Keratinocyte (primary cell): ENCODE measurements around the gene GRK5. TPM values are rescaled to one million over a fixed set of nuclear protein-coding genes. Genes with fewer than 3 reads are reported as not detected.
"Not testable (repeated sequence)": the region's sequence is repeated elsewhere in the genome, so short reads cannot be mapped to it uniquely, and the experiment has no call there.

Source experiments
- DNase-seq: peaks from one replicate; pipeline ENCODE4 v3.0.0-alpha.2; 2011; ENCODE audit warnings: low read depth, missing footprints, low spot score
- FAIRE-seq: peaks from 2 replicates; lab custom pipeline; 2011; peaks lifted over from hg19 to GRCh38; lab: Jason Lieb, UNC
- H2AFZ ChIP-seq: 2 replicates; pipeline ENCODE4 v1.6.0; 2012; ENCODE audit warnings: low read length, control low read depth, inconsistent platforms; ENCODE audit not compliant: control insufficient read depth
- H3K27ac ChIP-seq: 2 replicates; pipeline ENCODE4 v1.5.1; 2011; ENCODE audit warnings: low read length; ENCODE audit not compliant: control insufficient read depth, insufficient read depth
- H3K27me3 ChIP-seq: 3 replicates; pipeline ENCODE4 v1.6.0; 2011; ENCODE audit warnings: low read length; ENCODE audit not compliant: control insufficient read depth, insufficient read depth; ENCODE audit errors: extremely low read depth
- H3K36me3 ChIP-seq, 2 experiments: 2 replicates in 1 of 2; 3 replicates in 1 of 2; pipeline ENCODE4 v1.5.1; 2011; ENCODE audit warnings: low read length in 2 of 2, mild to moderate bottlenecking in 1 of 2; ENCODE audit not compliant: control insufficient read depth in 2 of 2, insufficient read depth in 2 of 2; ENCODE audit errors: extremely low read depth in 1 of 2
- H3K4me1 ChIP-seq: 3 replicates; pipeline ENCODE4 v1.5.1; 2011; ENCODE audit warnings: low read length; ENCODE audit not compliant: control insufficient read depth, insufficient read depth; ENCODE audit errors: extremely low read depth
- H3K4me2 ChIP-seq: 3 replicates; pipeline ENCODE4 v1.6.0; 2011; ENCODE audit warnings: low read depth, low read length; ENCODE audit not compliant: control insufficient read depth, insufficient read depth; ENCODE audit errors: extremely low read depth
- H3K4me3 ChIP-seq, 3 experiments: fragments of 200-600 bp in 1 of 3; sonication (generic) in 1 of 3; 2 replicates in 2 of 3; 3 replicates in 1 of 3; pipeline ENCODE4 v1.5.1; 2011 to 2016; ENCODE audit warnings: low read length in 3 of 3, mild to moderate bottlenecking in 3 of 3, control low read depth in 2 of 3, inconsistent platforms in 1 of 3, low read depth in 1 of 3, mixed read lengths in 1 of 3, mixed run types in 1 of 3, moderate library complexity in 1 of 3; ENCODE audit not compliant: control insufficient read depth in 2 of 3, insufficient read depth in 2 of 3; ENCODE audit errors: extremely low read depth in 1 of 3
- H3K79me2 ChIP-seq: 2 replicates; pipeline ENCODE4 v1.6.0; 2012; ENCODE audit warnings: low read length; ENCODE audit not compliant: control insufficient read depth, insufficient read depth
- H3K9ac ChIP-seq: 3 replicates; pipeline ENCODE4 v1.6.0; 2011; ENCODE audit warnings: low read length; ENCODE audit not compliant: control insufficient read depth, insufficient read depth; ENCODE audit errors: extremely low read depth
- H3K9me1 ChIP-seq: 3 replicates; pipeline ENCODE4 v1.6.0; 2011; ENCODE audit warnings: low read length; ENCODE audit not compliant: control insufficient read depth, insufficient read depth; ENCODE audit errors: extremely low read depth
- H3K9me3 ChIP-seq: 2 replicates; pipeline ENCODE4 v1.5.1; 2012; ENCODE audit warnings: low read depth, low read length; ENCODE audit not compliant: control insufficient read depth
- H4K20me1 ChIP-seq: 3 replicates; pipeline ENCODE4 v1.6.0; 2011; ENCODE audit warnings: low read length; ENCODE audit not compliant: control insufficient read depth, insufficient read depth; ENCODE audit errors: extremely low read depth
- EZH2 ChIP-seq: IDR thresholded peaks from one replicate; pipeline ENCODE4 v1.6.1; 2012; ENCODE audit warnings: inconsistent platforms, mild to moderate bottlenecking, low read length, moderate library complexity
- dilution Hi-C: fragments of 300-500 bp; cut with MboI; formaldehyde crosslinking; loops from one replicate; pipeline ENCODE4 v1.7.0; 2020; ENCODE audit warnings: low sequenced_read_pairs; ENCODE audit not compliant: extremely low pct_ligation_motif_present
- polyA plus RNA-seq, 5 experiments: library from polyadenylated mRNA; depleted of rRNA in 3 of 5; stranded (reverse) in 3 of 5; stranded (forward) in 1 of 5; unstranded in 1 of 5; fragments of >200 nt; gene quantifications; 1 replicate in 1 of 5; 2 replicates in 3 of 5; 3 replicates in 1 of 5; pipeline versions ENCODE4 v1.2.1 to v1.2.3, GENCODE V29; 2011 to 2012; ENCODE audit warnings: missing spikeins in 2 of 5, low read depth in 1 of 5, low replicate concordance in 1 of 5
- TF ChIP-seq, protein P1 (sequence below), 3 experiments: IDR thresholded peaks in 1 of 3; conservative IDR thresholded peaks in 1 of 3; optimal IDR thresholded peaks in 1 of 3; 2 replicates in 2 of 3; 3 replicates in 1 of 3; pipeline versions ENCODE3 to v1.5.1; 2011; ENCODE audit warnings: low read length in 3 of 3, mild to moderate bottlenecking in 3 of 3, moderate library complexity in 2 of 3, control low read depth in 1 of 3, inconsistent platforms in 1 of 3; ENCODE audit not compliant: insufficient read depth in 2 of 3; ENCODE audit errors: extremely low read depth in 1 of 3

The GRK5 gene
- polyA plus RNA-seq, 1 donor (not counting 4 experiments of a cell fraction or from before 2014, with no cell fraction given): 7.6 TPM

DNA sequence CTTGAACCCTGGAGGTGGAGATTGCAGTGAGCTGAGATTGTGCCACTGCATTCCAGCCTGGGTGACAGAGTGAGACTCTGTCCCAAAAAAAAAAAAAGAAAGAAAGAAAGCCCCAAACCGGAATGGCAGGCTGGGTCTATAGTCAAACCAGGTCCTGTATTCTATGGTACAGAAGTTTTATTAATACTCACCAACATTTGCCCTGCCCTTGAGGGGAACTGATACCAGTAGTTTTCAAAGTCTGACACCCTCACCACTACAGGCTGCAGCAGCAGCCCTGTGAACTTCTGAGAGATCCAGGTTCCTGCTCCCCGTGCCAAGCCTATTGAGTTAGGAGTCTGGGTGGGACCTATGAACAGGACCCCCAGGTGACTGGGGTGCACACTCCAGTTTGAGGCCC is 254.6 kb downstream of the GRK5 start:
- H3K27me3 ChIP-seq: no peaks in the 10 kb centered on the region
- no peak overlapping the region for H3K4me3 ChIP-seq
- DNase-seq (no peak), FAIRE-seq (no peak)
- no peaks in the 10 kb centered on the region for H3K79me2 ChIP-seq
- no peaks in the 10 kb centered on the region for H3K9me1 ChIP-seq
- H3K9me3 ChIP-seq: no peaks in the 10 kb centered on the region
- H3K9ac ChIP-seq: no peak overlapping the region
- H2AFZ ChIP-seq: no peak overlapping the region
- no peak overlapping the region for H3K27ac ChIP-seq
- dilution Hi-C loops: no loop called here
- H3K4me2 ChIP-seq: peak overlapping the region; percentile 67
- no peaks in the 10 kb centered on the region for H3K36me3 ChIP-seq
- H4K20me1 ChIP-seq: no peaks in the 10 kb centered on the region
- H3K4me1 ChIP-seq: peaks cover 12% of the 10 kb centered on the region
- TF ChIP-seq, protein P1, sequence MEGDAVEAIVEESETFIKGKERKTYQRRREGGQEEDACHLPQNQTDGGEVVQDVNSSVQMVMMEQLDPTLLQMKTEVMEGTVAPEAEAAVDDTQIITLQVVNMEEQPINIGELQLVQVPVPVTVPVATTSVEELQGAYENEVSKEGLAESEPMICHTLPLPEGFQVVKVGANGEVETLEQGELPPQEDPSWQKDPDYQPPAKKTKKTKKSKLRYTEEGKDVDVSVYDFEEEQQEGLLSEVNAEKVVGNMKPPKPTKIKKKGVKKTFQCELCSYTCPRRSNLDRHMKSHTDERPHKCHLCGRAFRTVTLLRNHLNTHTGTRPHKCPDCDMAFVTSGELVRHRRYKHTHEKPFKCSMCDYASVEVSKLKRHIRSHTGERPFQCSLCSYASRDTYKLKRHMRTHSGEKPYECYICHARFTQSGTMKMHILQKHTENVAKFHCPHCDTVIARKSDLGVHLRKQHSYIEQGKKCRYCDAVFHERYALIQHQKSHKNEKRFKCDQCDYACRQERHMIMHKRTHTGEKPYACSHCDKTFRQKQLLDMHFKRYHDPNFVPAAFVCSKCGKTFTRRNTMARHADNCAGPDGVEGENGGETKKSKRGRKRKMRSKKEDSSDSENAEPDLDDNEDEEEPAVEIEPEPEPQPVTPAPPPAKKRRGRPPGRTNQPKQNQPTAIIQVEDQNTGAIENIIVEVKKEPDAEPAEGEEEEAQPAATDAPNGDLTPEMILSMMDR (optimal IDR thresholded peaks at IDR 0.05 in 1 of 3, IDR thresholded peaks at IDR 0.05 in 1 of 3, conservative IDR thresholded peaks at IDR 0.05 in 1 of 3; ENCODE audit: extremely low read depth in 1 of 3, insufficient read depth in 2 of 3, low read length in 3 of 3): no peak
- no peak for TF ChIP-seq EZH2

GRCh38 chr10:119462773-119463172 is 255.4 kb downstream of the GRK5 start:
- Histone ChIP-seq H3K79me2 (no peaks in the 10 kb centered on the region), H3K9me3 (no peaks in the 10 kb centered on the region), H3K9me1 (no peaks in the 10 kb centered on the region), H2AFZ (no peak overlapping the region), H4K20me1 (no peaks in the 10 kb centered on the region), H3K27me3 (no peaks in the 10 kb centered on the region), H3K9ac (no peak overlapping the region), H3K4me1 (peaks cover 12% of the 10 kb centered on the region), H3K4me2 (no peak overlapping the region), H3K27ac (no peak overlapping the region), H3K36me3 (no peaks in the 10 kb centered on the region), H3K4me3 (no peak overlapping the region)
- no peak for DNase-seq
- TF ChIP-seq, protein P1 (optimal IDR thresholded peaks at IDR 0.05 in 1 of 3, IDR thresholded peaks at IDR 0.05 in 1 of 3, conservative IDR thresholded peaks at IDR 0.05 in 1 of 3; ENCODE audit: extremely low read depth in 1 of 3, insufficient read depth in 2 of 3, low read length in 3 of 3): no peak
- no peak for TF ChIP-seq EZH2
- FAIRE-seq: no peak
- dilution Hi-C loops: no loop called here

DNA sequence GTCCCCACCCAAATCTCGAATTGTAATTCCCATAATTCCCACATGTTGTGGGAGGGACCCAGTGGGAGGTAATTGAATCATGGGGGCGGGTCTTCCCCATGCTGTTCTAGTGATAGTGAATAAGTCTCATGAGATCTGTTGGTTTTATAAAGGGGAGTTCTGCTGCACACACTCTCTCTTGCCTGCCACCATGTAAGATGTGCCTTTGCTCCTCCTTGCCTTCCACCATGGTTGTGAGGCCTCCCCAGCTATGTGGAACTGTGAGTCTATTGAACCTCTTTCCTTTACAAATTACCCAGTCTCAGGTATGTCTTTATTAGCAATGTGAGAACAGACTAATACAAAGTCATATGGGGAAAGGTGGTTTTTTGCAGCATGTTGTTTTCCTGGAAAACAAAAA is 255.8 kb downstream of the GRK5 start:
- H3K4me1 ChIP-seq: peaks cover 12% of the 10 kb centered on the region
- H3K9me1 ChIP-seq, H3K79me2 ChIP-seq, H3K4me3 ChIP-seq, H2AFZ ChIP-seq, FAIRE-seq, H4K20me1 ChIP-seq, H3K27me3 ChIP-seq, H3K27ac ChIP-seq, DNase-seq, H3K9me3 ChIP-seq, H3K9ac ChIP-seq, dilution Hi-C loops, H3K36me3 ChIP-seq, H3K4me2 ChIP-seq: not testable (repeated sequence)
